Measurements from ENCODE around the gene KIAA1755.

KIAA1755 gene

GRCh38 chr20:38220587-38221118 lies 39.9 kb downstream of the KIAA1755 start:
- no peak for DNase-seq

GRCh38 chr20:38219006-38219950 lies 41.3 kb downstream of the KIAA1755 start:
- DNase-seq = no peak

GRCh38 chr20:38218566-38218885 lies 42.0 kb downstream of the KIAA1755 start:
- no peak for DNase-seq

- peak in 4 of 58 donors; percentile 8 to 37 (median 21) for DNase-seq
These were observed 42.6 kb downstream of the KIAA1755 start for GRCh38 chr20:38217791-38218565.

- DNase-seq = no peak
These were observed 43.6 kb downstream of the KIAA1755 start for GRCh38 chr20:38216746-38217595.

GRCh38 chr20:38216201-38216600 lies 44.3 kb downstream of the KIAA1755 start:
- DNase-seq = no peak

- no peak for DNase-seq
These were observed 45.0 kb downstream of the KIAA1755 start for GRCh38 chr20:38215194-38216182.

GRCh38 chr20:38214256-38215193 lies 46.0 kb downstream of the KIAA1755 start:
- no peak for DNase-seq

- no peak for DNase-seq
These were observed 47.0 kb downstream of the KIAA1755 start for GRCh38 chr20:38213607-38213940.

- peak in 2 of 58 donors; percentile 7 to 8 for DNase-seq
These were observed 47.5 kb downstream of the KIAA1755 start for GRCh38 chr20:38212806-38213606.

- peak in 37 of 58 donors; percentile 5 to 72 (median 30) for DNase-seq
These were observed 49.1 kb downstream of the KIAA1755 start for GRCh38 chr20:38211200-38212097.

- DNase-seq = peak in 22 of 58 donors; percentile 8 to 61 (median 28)
These were observed 49.8 kb downstream of the KIAA1755 start for GRCh38 chr20:38210741-38211140.

- no peak for DNase-seq
These were observed 50.7 kb downstream of the KIAA1755 start for GRCh38 chr20:38209736-38210405.

GRCh38 chr20:38209054-38209675 lies 51.4 kb downstream of the KIAA1755 start:
- DNase-seq = no peak

- DNase-seq = no peak
These were observed 52.0 kb downstream of the KIAA1755 start for GRCh38 chr20:38208523-38208922.

- DNase-seq = no peak
These were observed 52.4 kb downstream of the KIAA1755 start for GRCh38 chr20:38208088-38208487.

Measured in anterior cingulate cortex (tissue), 58 donors.